ENCODE measurements around the gene SCRN1.

The SCRN1 gene

DNA sequence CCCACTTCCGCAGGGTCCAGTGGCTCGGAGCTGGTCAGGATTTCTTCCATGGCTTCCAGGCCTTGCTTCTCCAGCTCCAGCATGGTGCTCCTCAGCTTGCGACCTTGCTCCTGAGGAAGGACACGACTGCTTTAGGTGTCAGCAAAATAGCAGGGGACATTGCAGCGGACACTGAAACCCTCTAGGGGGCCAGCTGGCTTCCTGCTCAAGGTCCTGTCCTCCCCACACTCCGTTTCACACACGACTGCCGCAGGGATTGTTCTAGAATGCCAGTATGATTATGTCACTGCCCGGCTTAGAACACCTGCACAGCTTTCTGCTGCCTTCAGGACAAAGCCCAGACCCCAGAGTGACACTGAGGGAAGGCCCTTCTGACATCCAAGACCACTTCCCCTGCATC, 65.6 kb downstream of the SCRN1 start:
- no peaks in the 10 kb centered on the region for H3K27me3 ChIP-seq (ENCODE audit: insufficient read depth, low read length)
- peaks cover 50% of the 10 kb centered on the region for H3K36me3 ChIP-seq (ENCODE audit: insufficient read depth, low read length)
- no peaks in the 10 kb centered on the region for H3K9me3 ChIP-seq (ENCODE audit: low read length)
- no peak overlapping the region for H2AFZ ChIP-seq (ENCODE audit: low read depth, low read length)
- no peak overlapping the region for H3K4me3 ChIP-seq (ENCODE audit: low read length)
- H3K4me1 ChIP-seq (ENCODE audit: insufficient read depth, low read length): no peaks in the 10 kb centered on the region

DNA sequence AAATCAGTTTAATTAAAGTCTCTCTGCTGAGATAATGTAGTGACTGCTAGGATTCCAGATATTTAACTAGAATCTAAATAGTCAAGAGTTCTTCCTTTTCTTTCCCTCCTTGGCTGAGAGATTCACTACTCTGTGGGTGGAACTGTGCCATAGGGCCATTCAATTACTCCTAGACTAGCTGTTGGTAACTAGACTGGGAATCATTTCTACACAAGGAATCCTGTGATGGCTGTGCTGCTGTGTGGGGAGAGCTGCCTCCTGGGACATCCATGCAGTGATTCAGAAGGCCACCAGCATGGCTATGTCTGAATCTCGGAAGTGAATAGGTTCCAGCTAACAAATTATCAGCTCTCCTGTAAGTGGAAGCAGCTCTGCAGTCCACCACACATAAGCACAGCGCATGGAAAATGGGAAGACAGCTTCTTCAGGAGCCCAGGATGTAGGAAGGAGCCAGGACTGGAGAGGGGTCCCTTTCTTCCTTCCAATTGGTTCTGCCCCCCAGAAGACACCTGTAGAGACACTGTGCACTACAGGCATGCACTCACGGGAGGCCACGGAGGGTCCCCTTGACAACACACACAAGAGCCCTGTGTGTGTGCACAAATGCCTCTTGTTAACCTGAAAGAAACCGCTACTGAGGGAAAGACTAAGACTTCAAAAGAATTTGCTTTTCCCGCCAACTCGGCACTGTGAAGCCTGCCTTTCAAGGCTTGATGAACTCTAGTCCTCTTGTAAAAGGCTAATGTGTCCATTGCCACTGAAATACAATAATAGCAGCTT, 66.5 kb downstream of the SCRN1 start:
- Histone ChIP-seq H3K9me3 (ENCODE audit: low read length) (no peaks in the 10 kb centered on the region), H2AFZ (ENCODE audit: low read depth, low read length) (no peak overlapping the region), H3K27me3 (ENCODE audit: insufficient read depth, low read length) (no peaks in the 10 kb centered on the region), H3K36me3 (ENCODE audit: insufficient read depth, low read length) (peaks cover 55% of the 10 kb centered on the region), H3K4me3 (ENCODE audit: low read length) (no peak overlapping the region), H3K4me1 (ENCODE audit: insufficient read depth, low read length) (no peaks in the 10 kb centered on the region)

DNA sequence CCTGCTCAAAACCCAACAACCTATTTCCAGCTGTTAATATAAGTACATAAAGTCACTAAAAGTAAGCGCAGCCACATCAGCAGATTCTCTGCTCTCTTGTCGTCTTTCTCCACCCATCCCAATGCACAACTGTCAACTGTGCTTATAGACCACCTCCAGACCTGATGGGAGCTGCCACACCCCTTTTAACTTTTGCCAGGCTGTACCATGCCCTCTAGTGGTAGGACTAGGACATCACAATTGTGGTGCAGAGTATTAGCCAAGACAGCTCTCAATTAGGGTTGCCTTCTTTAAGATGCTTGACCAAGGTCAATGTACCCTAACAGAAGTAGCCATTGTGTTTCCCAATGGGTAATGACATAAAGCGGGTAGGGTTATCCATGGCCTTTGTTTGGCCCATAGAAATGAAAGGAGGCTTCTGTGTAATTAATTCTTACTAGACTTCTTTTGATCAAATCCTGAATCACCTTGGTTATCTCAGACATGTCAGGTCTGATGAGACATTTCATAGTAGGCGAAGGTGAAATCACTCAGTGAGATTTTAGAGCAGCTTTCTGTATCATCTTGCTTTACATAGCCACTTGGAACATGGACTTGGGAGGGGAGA, 68.1 kb downstream of the SCRN1 start:
- H2AFZ ChIP-seq (ENCODE audit: low read depth, low read length): no peak overlapping the region
- H3K36me3 ChIP-seq (ENCODE audit: insufficient read depth, low read length): peaks cover 50% of the 10 kb centered on the region
- no peaks in the 10 kb centered on the region for H3K9me3 ChIP-seq (ENCODE audit: low read length)
- H3K4me1 ChIP-seq (ENCODE audit: insufficient read depth, low read length): peaks cover 7% of the 10 kb centered on the region
- no peak overlapping the region for H3K4me3 ChIP-seq (ENCODE audit: low read length)
- H3K27me3 ChIP-seq (ENCODE audit: insufficient read depth, low read length): no peaks in the 10 kb centered on the region

DNA sequence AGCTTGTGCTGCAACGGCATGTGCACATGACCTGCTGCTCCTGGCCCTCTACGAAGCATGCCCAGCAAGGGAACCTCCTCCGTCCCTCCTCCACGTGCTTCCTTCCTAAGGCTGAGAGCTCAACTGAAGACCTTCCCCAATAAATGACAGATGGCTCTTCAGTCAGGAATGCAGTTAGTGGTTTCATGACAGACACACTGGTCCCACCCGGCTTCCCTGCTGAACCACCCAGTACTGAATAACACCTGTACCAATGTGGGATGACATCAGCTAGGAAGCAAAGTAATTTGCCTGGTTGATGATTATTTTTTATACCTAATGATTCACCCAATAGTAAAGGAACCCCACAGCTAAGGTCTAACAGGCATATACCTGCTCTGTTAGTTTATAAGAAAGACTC, 69.1 kb downstream of the SCRN1 start:
- Histone ChIP-seq H3K36me3 (ENCODE audit: insufficient read depth, low read length) (peaks cover 47% of the 10 kb centered on the region), H3K27me3 (ENCODE audit: insufficient read depth, low read length) (no peaks in the 10 kb centered on the region), H3K4me1 (ENCODE audit: insufficient read depth, low read length) (peaks cover 7% of the 10 kb centered on the region), H2AFZ (ENCODE audit: low read depth, low read length) (no peak overlapping the region), H3K9me3 (ENCODE audit: low read length) (no peaks in the 10 kb centered on the region), H3K4me3 (ENCODE audit: low read length) (no peak overlapping the region)

DNA sequence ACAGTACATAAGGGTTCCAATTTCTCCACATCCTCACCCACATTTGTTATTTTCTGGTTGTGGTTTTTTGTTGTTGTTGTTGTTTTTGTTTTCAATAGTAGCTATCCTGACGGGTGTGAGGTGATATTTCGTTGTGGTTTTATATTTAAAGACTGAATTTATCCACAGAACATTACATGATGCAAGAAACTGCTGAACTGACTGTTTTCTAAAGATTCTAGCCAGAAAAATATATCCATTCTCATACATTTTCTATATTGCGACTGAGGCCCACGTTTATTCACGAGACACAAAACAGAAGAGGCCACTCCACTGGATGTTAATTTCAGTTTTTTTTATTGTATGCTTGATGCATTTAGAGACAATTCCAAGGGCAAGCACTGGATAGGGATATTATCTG, 69.8 kb downstream of the SCRN1 start:
- Histone ChIP-seq H3K9me3 (ENCODE audit: low read length) (no peaks in the 10 kb centered on the region), H3K4me3 (ENCODE audit: low read length) (no peak overlapping the region), H2AFZ (ENCODE audit: low read depth, low read length) (no peak overlapping the region), H3K4me1 (ENCODE audit: insufficient read depth, low read length) (peaks cover 7% of the 10 kb centered on the region), H3K27me3 (ENCODE audit: insufficient read depth, low read length) (no peaks in the 10 kb centered on the region), H3K36me3 (ENCODE audit: insufficient read depth, low read length) (peaks cover 44% of the 10 kb centered on the region)

DNA sequence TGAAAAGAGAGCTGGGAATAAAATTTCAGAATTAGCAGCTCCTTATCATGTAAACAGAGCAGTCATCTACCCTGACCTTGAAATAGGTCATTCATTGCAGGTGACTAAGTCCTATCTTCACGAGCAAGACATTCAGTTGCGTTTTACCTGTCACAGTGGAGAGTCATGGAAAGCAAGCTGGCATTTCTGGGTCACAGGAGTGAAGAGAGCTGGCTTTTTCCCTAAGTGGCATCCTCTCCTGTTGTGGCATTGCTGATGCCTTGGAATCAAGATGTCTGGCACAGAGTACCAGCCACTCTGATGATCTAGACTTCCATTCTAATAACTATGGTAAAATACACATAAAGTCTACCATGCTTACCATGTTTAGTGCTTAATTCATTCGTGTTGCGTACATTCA, 70.8 kb downstream of the SCRN1 start:
- peaks cover 7% of the 10 kb centered on the region for H3K4me1 ChIP-seq (ENCODE audit: insufficient read depth, low read length)
- H2AFZ ChIP-seq (ENCODE audit: low read depth, low read length): no peak overlapping the region
- H3K4me3 ChIP-seq (ENCODE audit: low read length): no peak overlapping the region
- peaks cover 38% of the 10 kb centered on the region for H3K36me3 ChIP-seq (ENCODE audit: insufficient read depth, low read length)
- H3K9me3 ChIP-seq (ENCODE audit: low read length): no peaks in the 10 kb centered on the region
- no peaks in the 10 kb centered on the region for H3K27me3 ChIP-seq (ENCODE audit: insufficient read depth, low read length)

DNA sequence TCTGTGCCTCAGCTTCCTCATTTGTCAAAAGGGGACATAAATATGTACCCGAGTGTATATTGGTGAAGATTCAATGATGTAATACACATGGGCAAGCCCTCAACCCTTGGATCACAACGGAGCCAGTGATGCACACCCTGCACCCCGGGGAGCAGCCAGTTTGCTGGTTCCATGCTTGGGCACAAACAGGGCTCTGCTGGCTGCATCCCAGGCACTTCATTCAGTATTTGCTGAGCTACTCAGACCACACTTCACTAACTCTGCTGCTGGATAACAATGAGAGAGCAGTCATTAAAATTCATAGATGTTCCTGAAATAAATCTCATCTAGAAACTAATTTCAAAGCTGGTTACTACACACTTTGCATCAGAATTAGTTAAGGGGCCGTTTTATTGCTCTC, 72.0 kb downstream of the SCRN1 start:
- H3K36me3 ChIP-seq (ENCODE audit: insufficient read depth, low read length): peaks cover 26% of the 10 kb centered on the region
- H3K4me1 ChIP-seq (ENCODE audit: insufficient read depth, low read length): peaks cover 7% of the 10 kb centered on the region
- no peak overlapping the region for H3K4me3 ChIP-seq (ENCODE audit: low read length)
- no peak overlapping the region for H2AFZ ChIP-seq (ENCODE audit: low read depth, low read length)
- no peaks in the 10 kb centered on the region for H3K9me3 ChIP-seq (ENCODE audit: low read length)
- no peaks in the 10 kb centered on the region for H3K27me3 ChIP-seq (ENCODE audit: insufficient read depth, low read length)

DNA sequence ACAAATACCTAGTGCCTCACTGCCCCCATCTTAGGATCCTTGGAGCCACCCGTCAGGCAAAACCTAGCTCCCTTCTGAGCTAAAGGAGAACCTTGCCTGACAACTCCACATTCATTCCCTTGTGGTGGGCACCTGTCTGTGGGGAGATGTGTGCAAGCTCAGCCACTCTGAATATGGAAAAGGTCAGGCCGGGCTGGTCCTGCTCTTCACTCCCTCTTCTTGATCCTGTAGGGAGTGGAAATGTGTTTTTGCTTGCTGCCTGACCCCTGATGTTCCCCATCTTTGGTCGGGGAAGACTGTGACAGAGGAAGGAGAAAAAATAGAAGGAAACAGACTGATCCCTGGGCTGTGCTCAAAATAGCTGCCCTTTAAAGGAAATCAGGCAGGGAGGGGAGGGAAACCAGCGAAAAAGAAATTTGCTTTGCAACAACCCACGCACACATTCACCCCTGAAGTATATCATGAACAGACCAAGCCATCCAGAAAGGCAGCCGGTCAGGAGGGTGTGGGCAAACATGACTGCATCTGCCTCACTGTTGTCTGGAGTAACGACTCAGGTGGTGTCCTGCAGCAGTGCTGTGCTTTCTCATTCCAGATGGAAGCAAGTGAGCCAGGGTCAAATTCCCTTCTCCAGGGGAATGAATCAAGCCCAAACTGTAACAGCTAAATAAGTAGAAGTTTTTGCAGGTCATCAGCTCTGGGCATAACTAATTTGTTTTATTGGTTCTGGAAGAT, 74.0 kb downstream of the SCRN1 start:
- no peak overlapping the region for H2AFZ ChIP-seq (ENCODE audit: low read depth, low read length)
- no peaks in the 10 kb centered on the region for H3K27me3 ChIP-seq (ENCODE audit: insufficient read depth, low read length)
- peaks cover 19% of the 10 kb centered on the region for H3K36me3 ChIP-seq (ENCODE audit: insufficient read depth, low read length)
- no peaks in the 10 kb centered on the region for H3K9me3 ChIP-seq (ENCODE audit: low read length)
- no peak overlapping the region for H3K4me3 ChIP-seq (ENCODE audit: low read length)
- H3K4me1 ChIP-seq (ENCODE audit: insufficient read depth, low read length): peaks cover 7% of the 10 kb centered on the region

DNA sequence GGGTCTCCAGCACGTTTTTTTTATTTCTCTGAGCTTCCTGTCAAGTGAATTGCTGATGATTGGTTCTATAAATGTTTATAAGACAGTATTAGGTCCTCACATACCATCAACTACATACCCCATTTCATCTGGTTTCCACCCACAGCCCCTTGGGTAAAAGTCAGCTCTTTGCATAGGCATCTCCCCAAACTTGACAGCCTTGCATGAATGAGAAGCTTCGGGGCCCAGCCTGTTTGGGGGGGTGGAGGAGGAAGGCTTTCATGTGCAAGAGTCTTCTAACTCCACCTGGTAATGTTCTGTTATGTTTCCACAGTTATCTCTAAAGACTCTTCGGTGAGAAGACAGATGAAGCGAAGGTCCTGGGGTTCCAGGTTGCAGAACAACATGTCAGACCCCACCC, 75.4 kb downstream of the SCRN1 start:
- Histone ChIP-seq H2AFZ (ENCODE audit: low read depth, low read length) (no peak overlapping the region), H3K27me3 (ENCODE audit: insufficient read depth, low read length) (no peaks in the 10 kb centered on the region), H3K4me1 (ENCODE audit: insufficient read depth, low read length) (peaks cover 7% of the 10 kb centered on the region), H3K36me3 (ENCODE audit: insufficient read depth, low read length) (peaks cover 9% of the 10 kb centered on the region), H3K4me3 (ENCODE audit: low read length) (no peak overlapping the region), H3K9me3 (ENCODE audit: low read length) (no peaks in the 10 kb centered on the region)

DNA sequence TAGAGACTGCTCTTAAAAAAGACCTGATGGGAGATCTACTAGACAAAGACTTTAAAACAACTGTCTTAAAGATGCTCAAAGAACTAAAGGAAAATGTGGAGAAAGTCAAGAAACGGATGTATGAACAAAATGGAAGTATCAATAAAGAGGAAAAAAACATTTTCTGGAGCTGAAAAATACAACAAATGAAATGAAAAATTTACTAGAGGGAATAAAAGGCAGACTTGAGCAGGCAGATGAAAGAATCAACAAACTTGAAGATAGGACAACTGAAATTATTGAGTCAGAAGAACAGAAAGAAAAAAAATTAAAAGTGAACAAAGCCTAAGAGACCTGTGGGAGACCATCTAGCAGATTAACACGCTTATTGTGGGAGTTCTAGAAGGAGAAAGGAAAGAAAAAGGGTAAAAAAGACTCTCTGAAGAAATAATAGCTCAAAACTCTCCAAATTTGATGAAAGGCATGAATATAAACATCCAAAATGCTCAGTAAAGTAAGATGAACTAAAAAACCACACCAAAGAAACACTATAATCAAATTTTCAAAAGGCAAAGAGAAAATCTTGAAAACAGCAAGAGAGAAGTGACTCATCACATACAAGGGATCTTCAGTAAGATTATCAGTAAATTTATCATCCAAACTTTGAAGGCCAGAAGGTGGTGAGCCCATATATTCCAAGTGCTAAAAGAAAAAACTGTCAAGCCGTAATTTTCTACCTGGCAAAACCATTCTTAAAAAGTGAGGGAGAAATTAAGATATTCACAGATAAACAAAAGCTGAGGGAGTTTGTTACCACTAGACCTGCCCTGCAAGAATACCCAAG, 83.2 kb downstream of the SCRN1 start:
- no peak overlapping the region for H3K4me3 ChIP-seq (ENCODE audit: low read length)
- H3K9me3 ChIP-seq (ENCODE audit: low read length): no peaks in the 10 kb centered on the region
- H3K36me3 ChIP-seq (ENCODE audit: insufficient read depth, low read length): no peaks in the 10 kb centered on the region
- H2AFZ ChIP-seq (ENCODE audit: low read depth, low read length): no peak overlapping the region
- H3K4me1 ChIP-seq (ENCODE audit: insufficient read depth, low read length): no peaks in the 10 kb centered on the region
- H3K27me3 ChIP-seq (ENCODE audit: insufficient read depth, low read length): no peaks in the 10 kb centered on the region

DNA sequence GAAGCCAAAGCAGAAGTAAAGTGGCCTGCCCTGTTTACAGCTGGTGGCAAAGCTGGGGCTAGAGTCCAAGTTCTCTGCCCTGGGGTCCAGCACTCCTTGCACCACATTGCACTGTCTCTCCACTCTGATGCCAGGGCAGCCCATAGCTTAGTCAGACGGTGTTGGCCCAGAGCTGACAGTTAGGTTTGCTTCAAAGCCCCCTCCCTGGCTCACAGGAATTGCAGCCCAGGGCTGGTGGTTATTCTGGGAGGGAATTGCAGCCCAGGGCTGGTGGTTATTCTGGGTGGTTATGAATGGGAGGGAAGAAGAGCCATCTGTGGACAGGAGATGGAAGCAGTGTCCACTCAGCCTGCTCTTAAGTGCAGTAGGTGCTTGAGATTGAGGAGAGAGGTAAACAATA, 88.9 kb downstream of the SCRN1 start:
- Histone ChIP-seq H3K4me3 (ENCODE audit: low read length) (no peak overlapping the region), H2AFZ (ENCODE audit: low read depth, low read length) (no peak overlapping the region), H3K27me3 (ENCODE audit: insufficient read depth, low read length) (no peaks in the 10 kb centered on the region), H3K36me3 (ENCODE audit: insufficient read depth, low read length) (no peaks in the 10 kb centered on the region), H3K9me3 (ENCODE audit: low read length) (no peaks in the 10 kb centered on the region), H3K4me1 (ENCODE audit: insufficient read depth, low read length) (no peaks in the 10 kb centered on the region)

DNA sequence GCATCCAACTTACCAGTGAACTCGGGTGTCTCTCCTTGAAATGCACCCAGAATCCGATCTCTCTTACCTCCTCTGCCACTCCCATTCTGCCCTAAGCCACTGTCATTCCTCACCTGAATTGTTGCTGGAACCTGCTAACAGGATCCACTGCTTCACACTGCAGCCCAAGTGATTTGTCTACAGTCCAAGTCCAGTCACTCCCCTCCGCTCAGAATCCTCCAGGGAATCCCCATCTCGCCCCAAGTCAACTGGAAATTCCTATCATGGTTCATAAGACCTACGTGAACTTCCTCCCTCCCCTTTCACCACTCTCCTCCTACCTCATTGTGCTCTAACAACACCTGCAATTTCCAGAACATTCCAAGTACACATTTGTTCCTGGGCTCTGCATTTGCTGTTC, 91.3 kb downstream of the SCRN1 start:
- Histone ChIP-seq H2AFZ (ENCODE audit: low read depth, low read length) (no peak overlapping the region), H3K9me3 (ENCODE audit: low read length) (no peaks in the 10 kb centered on the region), H3K36me3 (ENCODE audit: insufficient read depth, low read length) (no peaks in the 10 kb centered on the region), H3K4me1 (ENCODE audit: insufficient read depth, low read length) (peaks cover 9% of the 10 kb centered on the region), H3K27me3 (ENCODE audit: insufficient read depth, low read length) (no peaks in the 10 kb centered on the region), H3K4me3 (ENCODE audit: low read length) (no peak overlapping the region)
